ENCODE measurements around the gene PDE4D.

DNA sequence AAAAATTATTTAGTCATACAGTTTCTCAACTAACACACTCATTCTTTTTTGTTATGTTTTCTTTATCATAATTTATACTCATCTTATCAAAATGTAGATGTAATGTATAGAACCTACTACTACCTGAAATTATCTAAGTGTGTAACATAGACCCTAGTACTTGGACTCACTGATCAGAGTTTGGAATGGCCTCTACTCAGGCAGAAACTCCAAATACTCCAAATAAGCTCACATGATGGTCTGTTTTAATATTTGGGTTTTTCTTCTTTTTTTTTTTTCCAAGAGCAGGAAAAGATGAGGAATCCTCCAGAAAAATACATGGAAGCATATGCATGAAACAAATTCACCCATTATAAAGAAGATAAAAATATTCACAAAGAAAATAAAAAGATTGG, 126.3 kb downstream of the PDE4D start:
- TF ChIP-seq POLR2A (IDR thresholded peaks at IDR 0.05; ENCODE audit: low read depth, low read length) (no peak), CTCF (IDR thresholded peaks at IDR 0.05; ENCODE audit: extremely low read depth in 1 of 2, insufficient read depth in 1 of 2, low read depth in 1 of 2, low read length in 2 of 2) (no peak), POLR2AphosphoS5 (IDR thresholded peaks at IDR 0.05; ENCODE audit: insufficient read depth, low read depth, low read length) (no peak), MAX (IDR thresholded peaks at IDR 0.05; ENCODE audit: insufficient read depth, insufficient read length) (no peak)

Measured in endothelial cell of umbilical vein (primary cell).